PC-3 (cell line): ENCODE data around the gene NRG3. TPM values are rescaled to one million over a fixed set of nuclear protein-coding genes. Genes with fewer than 3 reads are reported as not detected.

Source experiments
- ATAC-seq: fragments of 200-7000 bp; cut with Tn5 transposase; 2 replicates; pipeline ENCODE4 v1.9.1; 2020; ENCODE audit warnings: mild to moderate bottlenecking, moderate library complexity
- BruUV-seq: library from RNA; stranded (reverse); fragments of 400-500 nt; replicated peaks from 2 replicates; lab custom pipeline; 2021; lab: Mats Ljungman, UMichigan
- CTCF ChIA-PET: fragments of 300-600 bp; sonication (Branson Sonifier 250); formaldehyde crosslinking; loops from one replicate; lab custom pipeline; 2022; ENCODE audit warnings: antibody characterized with exemption; lab: Charles Lee
- POLR2A ChIA-PET: fragments of 300-600 bp; sonication (Branson Sonifier 250); formaldehyde crosslinking; loops from one replicate; lab custom pipeline; 2022; ENCODE audit warnings: antibody characterized with exemption; ENCODE audit not compliant: unreplicated experiment; lab: Charles Lee
- DNase-seq: peaks from one replicate; pipeline ENCODE4 v3.0.0-alpha.2; 2015
- H2AFZ ChIP-seq: fragments of 300-600 bp; sonication (generic); 2 replicates; pipeline ENCODE4 v1.6.0; 2016; ENCODE audit warnings: antibody characterized with exemption, low read length
- H3F3A ChIP-seq: fragments of 300-600 bp; sonication (generic); one replicate; pipeline ENCODE4 v1.6.0; 2017; ENCODE audit warnings: antibody characterized with exemption, low read length, control low read depth, mild to moderate bottlenecking; ENCODE audit not compliant: unreplicated experiment
- H3K27ac ChIP-seq: fragments of 300-600 bp; sonication (generic); 2 replicates; pipeline ENCODE4 v1.5.1; 2016; ENCODE audit warnings: mild to moderate bottlenecking, low read length
- H3K27me3 ChIP-seq: fragments of 300-600 bp; sonication (generic); 2 replicates; pipeline ENCODE4 v1.6.1; 2016; ENCODE audit warnings: low read length, mixed read lengths
- H3K36me3 ChIP-seq: fragments of 300-600 bp; sonication (generic); 2 replicates; pipeline ENCODE4 v1.6.1; 2016; ENCODE audit warnings: low read depth, mixed run types, low read length, mixed read lengths
- H3K4me1 ChIP-seq: fragments of 300-600 bp; sonication (generic); 2 replicates; pipeline ENCODE4 v1.5.1; 2016; ENCODE audit warnings: low read length; ENCODE audit not compliant: insufficient read depth
- H3K4me2 ChIP-seq: fragments of 300-600 bp; sonication (generic); 2 replicates; pipeline ENCODE4 v1.6.0; 2016; ENCODE audit warnings: low read length
- H3K4me3 ChIP-seq: fragments of 300-600 bp; sonication (generic); 2 replicates; pipeline ENCODE4 v1.5.1; 2016; ENCODE audit warnings: mild to moderate bottlenecking, low read length, mixed read lengths
- H3K79me2 ChIP-seq: fragments of 300-600 bp; sonication (generic); 2 replicates; pipeline ENCODE4 v1.6.1; 2017; ENCODE audit warnings: low read length, mixed read lengths
- H3K9ac ChIP-seq: fragments of 300-600 bp; sonication (generic); 2 replicates; pipeline ENCODE4 v1.6.0; 2016; ENCODE audit warnings: mild to moderate bottlenecking, low read length
- H3K9me2 ChIP-seq: fragments of 300-600 bp; sonication (generic); replicated peaks from 2 replicates; pipeline ENCODE4 v1.6.1; 2016; ENCODE audit warnings: mixed run types, low read length, mixed read lengths
- H3K9me3 ChIP-seq: fragments of 300-600 bp; sonication (generic); 2 replicates; pipeline ENCODE4 v1.6.1; 2016; ENCODE audit warnings: low read length, mixed read lengths
- H4K20me1 ChIP-seq: fragments of 300-600 bp; sonication (generic); 2 replicates; pipeline ENCODE4 v1.6.1; 2016; ENCODE audit warnings: low read length, mixed read lengths
- EZH2 ChIP-seq: fragments of 300-600 bp; sonication (generic); IDR thresholded peaks from one replicate; pipeline ENCODE4 v1.6.1; 2017; ENCODE audit warnings: antibody characterized with exemption, mild to moderate bottlenecking, low read length; ENCODE audit not compliant: unreplicated experiment
- EZH2phosphoT487 ChIP-seq: fragments of 300-600 bp; sonication (generic); IDR thresholded peaks from 2 replicates; pipeline ENCODE4 v1.6.1; 2018; ENCODE audit warnings: mild to moderate bottlenecking, antibody characterized with exemption, low read length, borderline replicate concordance
- intact Hi-C: fragments of 100-400 bp; cut with micrococcal nuclease; formaldehyde crosslinking; loops from 2 replicates; pipeline ENCODE4 v1.9.0; 2023
- total RNA-seq: library from RNA; depleted of rRNA; stranded (reverse); fragments of >200 nt; gene quantifications from 2 replicates; pipeline ENCODE4 v1.2.3, GENCODE V29; 2014
- TF ChIP-seq, protein P1 (sequence below): fragments of 300-600 bp; sonication (generic); conservative IDR thresholded peaks from 2 replicates; pipeline ENCODE4 v1.5.1; 2017; ENCODE audit warnings: antibody characterized with exemption, low read depth, mild to moderate bottlenecking, low read length

The NRG3 gene
- total RNA-seq, 1 experiment from 2014 or later = not detected

GRCh38 chr10:82411416-82411815 is 536.4 kb downstream of the NRG3 start:
- ATAC-seq = no peak
- H3K36me3 ChIP-seq = no peaks in the 10 kb centered on the region
- BruUV-seq = no TSS peak
- H3K9ac ChIP-seq = no peak overlapping the region
- H3K4me3 ChIP-seq = no peak overlapping the region
- no peak overlapping the region for H2AFZ ChIP-seq
- H3F3A ChIP-seq = no peaks in the 10 kb centered on the region
- no peaks in the 10 kb centered on the region for H3K4me1 ChIP-seq
- no peaks in the 10 kb centered on the region for H3K79me2 ChIP-seq
- no peaks in the 10 kb centered on the region for H3K27me3 ChIP-seq
- no peaks in the 10 kb centered on the region for H3K9me2 ChIP-seq
- TF ChIP-seq, protein P1, sequence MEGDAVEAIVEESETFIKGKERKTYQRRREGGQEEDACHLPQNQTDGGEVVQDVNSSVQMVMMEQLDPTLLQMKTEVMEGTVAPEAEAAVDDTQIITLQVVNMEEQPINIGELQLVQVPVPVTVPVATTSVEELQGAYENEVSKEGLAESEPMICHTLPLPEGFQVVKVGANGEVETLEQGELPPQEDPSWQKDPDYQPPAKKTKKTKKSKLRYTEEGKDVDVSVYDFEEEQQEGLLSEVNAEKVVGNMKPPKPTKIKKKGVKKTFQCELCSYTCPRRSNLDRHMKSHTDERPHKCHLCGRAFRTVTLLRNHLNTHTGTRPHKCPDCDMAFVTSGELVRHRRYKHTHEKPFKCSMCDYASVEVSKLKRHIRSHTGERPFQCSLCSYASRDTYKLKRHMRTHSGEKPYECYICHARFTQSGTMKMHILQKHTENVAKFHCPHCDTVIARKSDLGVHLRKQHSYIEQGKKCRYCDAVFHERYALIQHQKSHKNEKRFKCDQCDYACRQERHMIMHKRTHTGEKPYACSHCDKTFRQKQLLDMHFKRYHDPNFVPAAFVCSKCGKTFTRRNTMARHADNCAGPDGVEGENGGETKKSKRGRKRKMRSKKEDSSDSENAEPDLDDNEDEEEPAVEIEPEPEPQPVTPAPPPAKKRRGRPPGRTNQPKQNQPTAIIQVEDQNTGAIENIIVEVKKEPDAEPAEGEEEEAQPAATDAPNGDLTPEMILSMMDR = no peak
- no peak for TF ChIP-seq EZH2phosphoT487
- no peak for TF ChIP-seq EZH2
- no peak overlapping the region for H3K27ac ChIP-seq
- no peak overlapping the region for H3K4me2 ChIP-seq
- H3K9me3 ChIP-seq = no peaks in the 10 kb centered on the region
- ChIA-PET CTCF (no interaction called here), POLR2A (no interaction called here)
- H4K20me1 ChIP-seq = no peaks in the 10 kb centered on the region
- intact Hi-C loops = no loop called here
- no peak for DNase-seq

DNA sequence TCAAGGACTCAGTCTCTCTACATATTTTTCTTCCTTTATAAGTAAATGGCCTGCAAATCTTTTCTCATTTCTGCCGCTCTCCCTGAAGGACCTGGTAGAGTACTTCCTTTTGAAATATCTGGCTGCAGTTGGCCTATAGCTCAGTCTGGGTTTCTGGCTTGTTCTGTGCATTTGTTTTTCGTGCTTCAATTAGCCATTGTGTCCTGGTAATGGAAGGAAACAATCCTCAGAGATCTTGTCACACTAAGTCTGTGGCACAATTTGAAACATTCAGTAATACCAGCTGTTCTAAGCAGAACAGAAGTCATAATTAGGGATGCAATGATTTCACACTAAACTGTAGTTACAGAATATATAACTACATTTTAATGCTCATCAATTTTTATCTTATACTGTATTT is 545.0 kb downstream of the NRG3 start:
- ChIA-PET POLR2A (no interaction called here), CTCF (no interaction called here)
- Histone ChIP-seq H3K27me3 (no peaks in the 10 kb centered on the region), H3K9ac (no peak overlapping the region), H3K4me2 (no peak overlapping the region), H3K9me3 (no peaks in the 10 kb centered on the region), H3F3A (no peaks in the 10 kb centered on the region), H4K20me1 (no peaks in the 10 kb centered on the region), H3K4me1 (no peaks in the 10 kb centered on the region), H3K9me2 (no peaks in the 10 kb centered on the region), H3K4me3 (no peak overlapping the region), H3K36me3 (no peaks in the 10 kb centered on the region), H3K27ac (no peak overlapping the region), H3K79me2 (no peaks in the 10 kb centered on the region), H2AFZ (no peak overlapping the region)
- BruUV-seq = no TSS peak
- TF ChIP-seq, protein P1 = no peak
- TF ChIP-seq EZH2phosphoT487 (no peak), EZH2 (no peak)
- intact Hi-C loops = no loop called here
- DNase-seq (no peak), ATAC-seq (no peak)

DNA sequence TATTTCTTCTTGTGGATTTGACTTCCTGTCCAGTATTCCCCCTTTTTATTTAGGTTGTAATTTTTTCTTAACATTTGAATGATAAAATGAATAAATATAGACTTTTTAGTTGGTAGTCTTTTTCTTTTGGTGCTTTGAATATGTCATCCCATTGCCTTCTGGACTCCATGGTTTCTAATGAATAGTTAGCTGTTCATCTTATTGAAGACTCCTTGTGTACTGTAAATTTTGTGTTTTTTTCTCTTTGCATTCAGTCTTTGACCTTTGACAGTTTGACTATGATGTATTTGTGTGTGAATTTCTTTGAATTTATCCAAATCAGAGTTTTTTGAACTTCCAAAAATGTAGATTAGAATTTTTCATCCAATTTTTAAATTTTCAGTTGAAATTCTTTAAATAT is 554.3 kb downstream of the NRG3 start:
- ATAC-seq = no peak
- no peak overlapping the region for H3K27ac ChIP-seq
- no peak for DNase-seq
- ChIA-PET CTCF (no interaction called here), POLR2A (no interaction called here)
- H3K36me3 ChIP-seq = no peaks in the 10 kb centered on the region
- H3K27me3 ChIP-seq = no peaks in the 10 kb centered on the region
- BruUV-seq = no TSS peak
- H3K9me3 ChIP-seq = no peaks in the 10 kb centered on the region
- no peaks in the 10 kb centered on the region for H4K20me1 ChIP-seq
- no peak overlapping the region for H2AFZ ChIP-seq
- no peaks in the 10 kb centered on the region for H3F3A ChIP-seq
- H3K4me2 ChIP-seq = no peak overlapping the region
- H3K9me2 ChIP-seq = no peaks in the 10 kb centered on the region
- intact Hi-C loops = no loop called here
- no peak overlapping the region for H3K4me3 ChIP-seq
- no peaks in the 10 kb centered on the region for H3K4me1 ChIP-seq
- no peaks in the 10 kb centered on the region for H3K79me2 ChIP-seq
- H3K9ac ChIP-seq = no peak overlapping the region
- TF ChIP-seq EZH2phosphoT487 (no peak), EZH2 (no peak)
- TF ChIP-seq, protein P1 = no peak
